Epidermal melanocyte (primary cell): ENCODE measurements around the gene C4BPB.

Experiments
- DNase-seq: peaks from one replicate; pipeline ENCODE4 v3.0.0; 2011; ENCODE audit warnings: low spot score; ENCODE audit not compliant: insufficient read length

The C4BPB gene

GRCh38 chr1:207059881-207060280 lies 28.8 kb upstream of the C4BPB start:
- DNase-seq: no peak

GRCh38 chr1:207060596-207060995 lies 28.1 kb upstream of the C4BPB start:
- no peak for DNase-seq

DNA sequence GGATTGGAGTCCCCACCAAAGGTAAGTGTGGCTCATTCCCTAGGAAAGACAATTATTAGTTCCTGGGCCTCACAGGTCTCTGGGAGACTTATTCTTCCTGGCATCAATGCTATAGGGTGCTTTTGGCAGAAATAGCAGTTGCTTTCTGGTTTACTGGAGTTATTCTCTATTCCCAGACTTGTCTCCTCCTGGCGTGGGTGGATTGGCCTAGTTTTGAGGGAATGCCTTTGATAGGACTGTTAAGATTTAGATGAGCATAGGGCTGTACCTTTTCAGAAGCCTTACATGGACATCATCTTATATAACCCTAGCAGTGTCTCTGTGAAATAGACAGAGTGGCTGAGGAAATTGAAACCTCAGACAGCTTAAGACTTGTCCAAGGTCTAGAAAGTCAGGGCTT lies 26.6 kb upstream of the C4BPB start:
- no peak for DNase-seq

GRCh38 chr1:207063014-207063413 lies 25.6 kb upstream of the C4BPB start:
- DNase-seq: no peak

- DNase-seq: no peak
Observed at GRCh38 chr1:207064561-207064960, 24.1 kb upstream of the C4BPB start.

GRCh38 chr1:207067185-207067584 lies 21.5 kb upstream of the C4BPB start:
- no peak for DNase-seq

DNA sequence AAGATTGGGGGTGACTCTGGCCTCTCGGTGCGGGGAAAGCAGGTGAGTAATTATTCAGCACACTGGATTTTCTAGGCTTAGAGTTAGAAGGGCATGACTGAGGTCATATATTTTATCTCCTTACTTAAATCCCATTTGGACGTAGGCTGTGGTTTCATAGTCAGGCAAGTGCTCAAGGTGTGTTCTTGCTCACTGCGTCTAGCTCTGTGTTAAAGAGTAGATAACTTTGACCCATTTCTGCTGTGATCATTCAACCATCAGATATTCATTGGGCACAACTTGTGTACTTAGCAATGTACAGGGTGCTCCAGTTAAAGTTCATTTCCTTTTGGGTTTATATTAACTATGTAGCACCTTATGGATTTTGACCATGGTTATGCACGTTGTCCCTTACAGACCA lies 21.0 kb upstream of the C4BPB start:
- no peak for DNase-seq

DNA sequence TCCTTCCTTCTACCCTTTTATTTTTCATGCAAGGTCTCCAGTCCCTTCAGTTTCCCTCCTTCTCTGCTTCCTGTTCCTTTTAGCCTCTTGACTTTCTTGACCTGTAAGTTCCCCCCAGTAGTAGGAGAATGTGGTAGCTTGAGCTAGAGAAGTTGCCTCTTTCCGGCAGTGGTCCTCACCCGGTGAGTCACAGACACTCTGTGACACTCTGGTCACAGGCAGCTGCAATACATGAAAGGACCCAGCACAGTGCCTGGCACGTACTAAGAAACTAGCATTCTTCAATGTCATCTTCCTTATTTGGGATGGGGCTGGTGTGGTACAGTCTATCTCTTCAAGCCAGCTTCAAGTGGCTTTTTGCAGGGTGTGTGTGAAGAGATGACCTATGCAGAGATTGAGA lies 19.6 kb upstream of the C4BPB start:
- DNase-seq: no peak

- DNase-seq: no peak
Observed at GRCh38 chr1:207069858-207070506, 18.7 kb upstream of the C4BPB start.

GRCh38 chr1:207070811-207071210 lies 17.8 kb upstream of the C4BPB start:
- DNase-seq: no peak

GRCh38 chr1:207071426-207071825 lies 17.2 kb upstream of the C4BPB start:
- no peak for DNase-seq

GRCh38 chr1:207072233-207072632 lies 16.4 kb upstream of the C4BPB start:
- no peak for DNase-seq

GRCh38 chr1:207073906-207074820 lies 14.5 kb upstream of the C4BPB start:
- DNase-seq: no peak

DNA sequence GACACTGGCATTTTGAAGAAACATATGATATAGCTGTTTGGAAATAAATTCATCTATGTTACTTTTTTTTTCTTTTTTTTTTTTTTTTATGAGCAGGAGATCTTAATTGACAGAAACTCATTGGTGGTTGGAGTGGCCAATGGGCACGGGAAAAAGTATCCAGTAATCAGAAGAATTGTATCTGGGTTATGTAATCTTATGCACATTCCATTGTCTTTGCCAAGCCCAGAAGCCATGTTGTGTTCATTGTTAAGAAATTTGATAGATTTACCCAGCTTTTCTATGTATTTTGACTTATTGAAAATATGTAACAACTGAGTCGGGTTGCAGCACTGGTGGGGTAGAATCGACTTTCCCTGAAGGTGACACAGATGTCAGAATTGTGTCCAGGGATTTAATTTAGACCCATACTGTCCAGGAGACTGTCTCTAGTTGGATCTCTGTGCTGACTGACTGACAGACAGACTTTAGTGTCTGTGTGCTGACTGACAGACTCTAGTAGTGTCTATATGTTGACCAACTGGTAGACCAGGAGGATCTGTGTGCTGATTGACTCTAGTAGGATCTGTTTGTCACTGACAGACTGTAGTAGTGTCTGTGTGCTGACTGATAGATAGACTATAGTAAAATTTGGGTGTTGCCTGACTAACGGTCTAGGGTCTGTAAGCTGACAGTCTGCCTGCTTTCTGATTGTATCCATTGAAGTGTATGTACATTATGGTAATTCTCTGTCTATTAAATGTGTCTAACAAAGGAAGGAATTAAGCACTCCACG lies 12.3 kb upstream of the C4BPB start:
- DNase-seq: no peak

DNA sequence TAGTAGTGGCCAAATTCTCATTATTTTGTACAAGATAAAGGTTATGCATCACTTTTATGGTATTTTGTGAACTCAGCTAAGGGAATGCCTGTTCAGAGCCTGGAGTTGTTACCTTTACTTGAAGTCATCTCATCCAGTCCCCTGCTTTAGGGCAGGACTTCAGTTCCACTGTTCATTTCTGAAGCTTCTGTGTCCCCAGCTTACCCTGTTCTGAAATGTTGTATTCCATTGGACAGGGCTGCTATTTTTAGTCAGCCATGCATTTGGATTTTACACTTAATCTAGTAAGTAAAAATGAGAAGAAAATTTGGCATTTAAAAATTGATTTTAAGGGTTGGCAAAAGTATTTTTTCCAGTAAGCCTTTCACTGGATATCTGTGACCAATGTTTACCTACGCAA lies 11.6 kb upstream of the C4BPB start:
- DNase-seq: no peak

DNA sequence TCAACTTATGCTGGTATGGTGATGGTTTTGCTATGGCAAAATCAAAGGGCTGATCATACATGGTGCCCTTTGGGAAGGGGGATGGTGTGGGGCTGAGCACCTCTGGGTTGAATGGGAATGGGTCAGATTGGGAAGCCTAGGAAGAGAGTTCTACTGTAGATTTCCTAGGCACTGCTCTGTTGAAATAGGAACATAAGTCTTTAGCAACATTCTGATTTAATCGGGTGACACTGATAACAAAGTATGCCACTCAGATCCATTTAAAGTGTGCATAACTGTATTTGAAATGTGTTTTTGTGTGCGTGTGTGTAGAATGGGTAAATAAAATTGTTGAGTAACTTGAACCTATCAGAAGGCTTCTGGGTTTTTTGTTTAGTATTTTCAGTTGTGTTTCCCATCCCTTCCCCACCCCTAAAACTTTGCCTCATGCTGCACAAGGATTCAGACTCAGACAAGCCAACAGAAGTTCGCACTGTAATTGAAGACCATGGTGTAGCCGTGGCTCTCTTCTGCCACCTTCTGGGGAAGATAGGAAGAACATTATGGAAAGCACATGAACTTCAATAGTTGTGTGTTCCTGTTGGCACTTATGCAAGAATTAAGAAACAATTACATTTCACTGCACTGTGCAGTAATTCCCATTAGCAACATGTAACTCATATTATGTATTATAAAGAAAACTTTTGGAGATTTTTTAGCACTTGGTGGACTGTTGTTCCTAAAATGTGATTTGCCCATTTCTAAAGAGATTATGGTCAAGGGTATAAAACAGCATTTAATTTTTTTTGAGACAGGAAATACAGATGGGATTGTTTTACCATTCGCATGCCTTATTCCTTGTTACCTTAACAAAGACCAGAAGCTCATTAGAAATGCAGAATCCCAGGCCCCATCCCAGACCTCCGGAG lies 10.9 kb upstream of the C4BPB start:
- peak; percentile 72 for DNase-seq

GRCh38 chr1:207078578-207079132 lies 10.0 kb upstream of the C4BPB start:
- DNase-seq: no peak

GRCh38 chr1:207079706-207080241 lies 8.9 kb upstream of the C4BPB start:
- no peak for DNase-seq

DNA sequence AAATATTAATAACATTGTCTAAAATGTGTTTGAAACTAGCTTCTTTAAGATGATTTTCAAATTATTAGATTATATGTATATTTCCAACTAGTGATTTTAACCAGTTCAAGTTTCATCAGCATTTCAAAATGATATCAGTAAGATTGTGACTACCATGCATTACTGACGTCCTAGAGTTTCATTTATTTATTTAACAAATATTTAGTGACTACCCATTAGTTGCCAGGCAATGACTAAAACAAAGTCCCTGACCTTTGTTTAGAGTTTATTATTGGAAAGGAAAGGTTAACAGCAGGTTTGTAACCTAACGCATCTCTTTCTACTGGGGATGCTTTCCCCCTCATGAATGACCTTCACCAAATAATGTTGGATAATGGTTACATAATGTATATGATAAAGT lies 7.6 kb upstream of the C4BPB start:
- DNase-seq: no peak

DNA sequence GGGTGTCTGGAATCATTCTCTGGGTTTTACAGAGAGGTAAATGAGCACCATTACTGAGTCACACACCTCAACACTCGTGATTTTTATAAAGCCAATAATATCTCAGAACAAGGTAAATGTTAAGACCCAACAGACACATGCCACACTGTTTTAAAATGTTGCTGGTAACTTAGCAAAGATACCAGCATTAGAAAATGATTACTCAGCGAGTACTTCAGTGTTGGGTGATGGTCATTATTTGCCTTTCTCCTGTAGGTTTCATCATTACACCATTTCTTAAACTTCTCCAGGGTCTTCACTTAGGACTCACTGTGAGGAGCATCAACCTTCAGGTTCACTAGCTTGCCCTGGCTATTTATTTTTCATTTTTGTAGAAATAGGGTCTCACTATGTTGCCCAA lies 6.9 kb upstream of the C4BPB start:
- no peak for DNase-seq
